ENCODE results near the gene CACNA1A.

DNA sequence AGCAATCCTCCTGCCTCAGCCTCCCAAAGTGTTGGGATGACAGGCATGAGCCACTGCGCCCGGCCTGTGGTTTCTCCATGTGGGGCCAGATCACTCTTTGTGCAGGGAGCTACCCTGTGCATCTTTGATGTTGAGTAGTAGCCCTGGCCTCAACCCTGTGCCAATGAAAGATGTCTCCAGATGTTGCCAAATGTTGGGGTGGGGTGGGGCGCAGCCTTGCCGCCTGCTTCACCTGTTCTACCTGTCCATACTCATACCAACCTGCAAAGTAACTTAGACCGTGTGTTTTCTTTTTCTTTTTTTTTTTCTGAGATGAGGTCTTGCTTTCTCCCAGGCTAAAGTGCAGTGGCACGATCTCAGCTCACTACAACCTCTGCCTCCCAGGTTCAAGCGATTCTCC is 335.1 kb downstream of the CACNA1A start:
- no peak for TF ChIP-seq SUZ12 (IDR thresholded peaks at IDR 0.05)
- no peak for TF ChIP-seq ELF4 (IDR thresholded peaks at IDR 0.05)
- TF ChIP-seq L3MBTL2 (conservative IDR thresholded peaks at IDR 0.05), result no peak
